NCI-H1436 (cell line): Measurements from ENCODE around the gene VPS51.
A peak's percentile ranks its signal among the peaks of the same experiment; 100 is the strongest.
"Not testable (repeated sequence)": the region's sequence is repeated elsewhere in the genome, so short reads cannot be mapped to it uniquely, and the experiment has no call there.

Experiments used
- DNase-seq: peaks from one replicate; lab custom pipeline; 2025; lab: John Stamatoyannopoulos, UW

The VPS51 gene

DNA sequence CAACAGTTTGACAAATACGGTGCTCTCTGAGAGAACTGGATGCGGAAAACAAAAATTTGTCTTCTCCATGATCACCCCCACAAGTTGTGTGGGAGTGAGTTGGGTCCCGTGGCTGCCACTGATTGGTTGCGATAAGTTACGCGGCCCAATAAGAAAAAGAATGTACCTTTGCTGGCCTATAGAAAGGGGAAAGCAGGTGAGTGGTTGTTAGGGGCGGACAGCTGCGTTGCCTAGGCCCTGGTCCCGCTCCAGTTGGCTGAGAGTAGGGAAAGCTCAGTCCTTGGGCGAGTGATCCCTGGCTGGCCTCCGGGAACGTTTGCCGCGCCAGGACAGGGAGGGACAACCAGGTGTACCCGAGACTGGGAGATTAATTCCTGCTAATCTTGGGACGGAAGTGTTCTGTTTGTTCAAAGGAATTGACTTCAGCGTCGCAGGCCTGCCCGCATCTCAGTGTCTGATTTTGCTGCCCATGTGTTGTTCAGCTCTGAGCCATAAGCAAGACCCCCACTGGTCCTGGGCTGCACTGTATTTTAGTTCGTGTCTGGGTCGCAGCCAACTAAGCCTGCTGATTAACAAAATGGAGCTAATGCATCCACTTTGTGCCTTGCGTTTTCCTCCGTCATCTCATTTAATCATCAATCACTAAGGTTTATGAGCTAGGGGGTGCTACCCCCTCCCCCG, 39.1 kb downstream of the VPS51 start:
- peak; percentile 91 for DNase-seq

DNA sequence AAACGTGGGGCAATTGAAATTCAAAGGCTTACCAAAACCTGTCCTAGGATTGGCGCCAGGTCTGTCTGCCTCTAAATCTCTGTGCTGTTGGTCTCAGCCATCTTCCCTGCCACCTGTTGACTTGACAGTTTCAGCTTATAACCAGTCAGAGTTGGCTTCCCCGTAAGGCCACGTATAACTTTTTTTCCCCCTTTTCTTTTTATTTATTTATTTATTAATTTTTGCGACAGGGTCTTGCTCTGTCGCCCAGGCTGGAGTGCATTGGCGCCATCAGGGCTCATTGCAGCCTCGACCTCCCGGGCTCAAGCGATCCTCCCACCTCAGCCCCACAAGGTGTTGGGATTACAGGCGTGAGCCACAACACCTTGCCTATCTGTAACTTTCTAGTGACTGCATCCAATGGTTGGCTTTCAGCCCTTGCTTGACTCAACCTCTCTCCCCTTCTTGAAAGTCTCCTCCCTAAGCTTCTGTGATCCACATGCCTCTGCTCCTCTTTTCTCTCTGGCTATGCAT, 39.7 kb downstream of the VPS51 start:
- DNase-seq, result no peak

DNA sequence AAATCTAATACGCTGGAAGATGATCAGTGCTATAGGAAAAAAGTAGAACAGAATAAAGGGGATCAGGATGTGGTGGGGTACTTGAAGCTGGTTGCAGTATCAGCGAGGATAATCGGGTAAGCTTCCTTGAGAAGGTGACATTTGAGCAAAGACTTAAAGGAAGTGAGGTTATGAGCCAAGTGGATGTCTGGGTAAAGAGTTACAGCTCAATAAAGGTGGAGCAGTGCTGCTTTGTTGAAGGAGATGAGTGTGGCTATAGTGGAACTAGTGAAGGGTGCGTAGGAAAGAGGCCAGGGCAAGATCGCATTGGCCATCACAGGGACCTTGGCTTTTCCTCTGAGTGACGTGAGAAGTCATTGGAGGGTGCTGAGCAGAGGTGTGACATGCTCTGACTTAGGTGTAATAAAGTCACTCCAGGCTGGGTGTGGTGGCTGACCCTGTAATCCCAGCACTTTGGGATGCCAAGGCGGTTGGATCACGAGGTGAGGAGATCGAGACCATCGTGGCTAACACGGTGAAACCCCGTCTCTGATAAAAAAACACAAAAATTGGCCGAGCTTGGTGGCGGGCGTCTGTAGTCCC, 40.6 kb downstream of the VPS51 start:
- DNase-seq, result no peak

DNA sequence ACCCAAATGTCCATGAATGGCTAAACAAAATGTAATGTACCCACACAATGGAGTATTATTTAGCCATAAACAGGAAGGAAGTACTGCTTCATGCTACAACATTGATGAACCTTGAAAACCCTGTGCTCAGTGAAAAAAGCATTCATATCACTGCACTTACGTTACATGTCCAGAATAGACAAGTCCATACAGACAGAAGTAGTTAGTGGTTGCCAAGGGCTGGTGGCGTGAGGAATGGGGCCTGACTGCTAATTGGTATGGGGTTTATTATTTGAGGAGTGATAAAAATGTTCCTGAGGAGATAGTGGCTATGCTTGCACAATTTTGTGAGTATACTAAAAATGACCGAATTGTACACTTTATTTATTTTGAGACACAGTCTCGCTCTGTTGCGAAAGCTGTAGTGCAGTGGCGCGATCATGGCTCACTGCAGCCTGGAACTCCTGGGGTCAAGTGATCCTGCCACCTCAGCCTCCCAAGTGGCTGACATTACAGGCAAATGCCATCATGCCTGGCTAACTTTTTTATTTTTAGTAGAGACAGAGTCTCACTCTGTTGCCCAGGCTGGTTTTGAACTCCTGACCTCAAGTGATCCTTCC, 46.0 kb downstream of the VPS51 start:
- DNase-seq, result no peak

GRCh38 chr11:65147352-65148075, 51.5 kb downstream of the VPS51 start:
- no peak for DNase-seq

DNA sequence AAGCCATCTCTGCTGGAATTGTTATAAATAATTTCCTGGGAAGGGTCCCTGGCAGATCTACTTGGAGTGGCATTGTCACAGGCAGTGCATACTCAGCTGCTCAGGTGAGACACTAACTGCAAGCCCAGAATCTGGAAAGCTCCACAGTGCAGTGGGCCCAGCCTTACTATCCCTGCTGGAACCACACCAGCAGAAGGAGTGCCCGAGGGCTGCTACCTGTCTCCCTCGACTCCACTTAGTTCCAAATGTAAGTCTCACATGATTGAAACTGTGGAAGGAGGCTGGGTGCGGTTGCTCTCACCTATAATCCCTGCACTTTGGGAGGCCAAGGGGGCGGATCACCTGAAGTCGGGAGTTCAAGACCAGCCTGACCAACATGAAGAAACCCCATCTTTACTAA, 52.6 kb downstream of the VPS51 start:
- no peak for DNase-seq

- not testable (repeated sequence) for DNase-seq
Measured at GRCh38 chr11:65150131-65150508, 54.1 kb downstream of the VPS51 start.

GRCh38 chr11:65150509-65151299, 54.7 kb downstream of the VPS51 start:
- DNase-seq, result no peak

GRCh38 chr11:65151331-65151899, 55.4 kb downstream of the VPS51 start:
- DNase-seq, result no peak

DNA sequence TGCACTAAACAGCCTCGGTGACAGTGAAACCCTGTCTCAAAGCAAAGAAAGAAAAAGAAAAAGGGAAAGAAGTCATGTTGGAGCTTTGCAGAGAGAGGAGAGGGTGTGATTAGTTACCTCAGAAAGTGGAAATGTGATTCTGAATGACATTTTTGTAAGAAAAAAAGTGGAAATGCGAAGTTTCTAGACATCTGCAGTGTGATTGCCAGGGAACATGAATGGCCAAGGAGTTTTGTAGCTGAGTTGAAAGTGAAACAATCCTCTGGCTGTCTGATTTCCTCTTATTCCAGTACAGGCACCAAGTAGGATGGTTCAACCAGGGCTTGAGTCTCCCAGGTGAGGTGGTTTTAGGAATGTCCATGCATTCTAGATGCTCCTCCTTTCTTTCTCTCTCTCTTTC, 56.1 kb downstream of the VPS51 start:
- no peak for DNase-seq

DNA sequence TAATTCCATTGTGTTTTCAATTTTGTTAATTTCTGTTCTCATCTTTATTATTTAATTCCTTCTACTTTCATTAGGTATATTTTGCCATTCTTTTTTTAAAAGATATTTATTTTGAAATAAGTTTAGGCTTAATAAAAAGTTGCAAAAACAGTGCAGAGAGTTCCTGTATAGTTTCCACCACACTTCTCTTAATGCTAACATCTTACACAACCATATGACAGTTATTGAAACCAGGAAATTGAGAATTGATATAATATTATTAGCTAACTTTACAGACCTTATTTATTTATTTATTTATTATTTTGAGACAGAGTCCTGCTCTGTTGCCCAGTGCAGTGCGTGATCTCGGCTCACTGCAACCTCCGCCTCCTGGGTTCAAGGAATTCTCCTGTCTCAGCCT, 60.2 kb downstream of the VPS51 start:
- DNase-seq, result no peak

DNA sequence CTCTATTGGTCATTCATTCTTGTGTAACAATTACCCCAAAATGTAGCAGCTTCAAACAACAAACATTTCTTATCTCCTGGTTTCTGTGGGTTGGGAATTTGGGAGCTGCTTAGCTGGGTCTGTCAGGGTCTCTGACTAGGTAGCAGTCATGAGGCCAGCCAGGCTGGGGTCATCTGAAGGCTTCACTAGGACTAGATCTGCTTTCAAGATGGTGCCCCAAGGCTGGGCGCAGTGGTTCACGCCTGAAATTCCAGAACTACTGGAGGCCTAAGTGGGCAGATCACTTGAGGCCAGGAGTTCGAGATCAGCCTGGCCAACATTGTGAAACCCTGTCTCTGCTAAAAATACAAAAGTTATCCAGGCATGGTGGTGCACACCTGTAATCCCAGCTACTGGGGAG, 60.9 kb downstream of the VPS51 start:
- DNase-seq, result no peak

GRCh38 chr11:65157336-65157735, 61.3 kb downstream of the VPS51 start:
- no peak for DNase-seq

DNA sequence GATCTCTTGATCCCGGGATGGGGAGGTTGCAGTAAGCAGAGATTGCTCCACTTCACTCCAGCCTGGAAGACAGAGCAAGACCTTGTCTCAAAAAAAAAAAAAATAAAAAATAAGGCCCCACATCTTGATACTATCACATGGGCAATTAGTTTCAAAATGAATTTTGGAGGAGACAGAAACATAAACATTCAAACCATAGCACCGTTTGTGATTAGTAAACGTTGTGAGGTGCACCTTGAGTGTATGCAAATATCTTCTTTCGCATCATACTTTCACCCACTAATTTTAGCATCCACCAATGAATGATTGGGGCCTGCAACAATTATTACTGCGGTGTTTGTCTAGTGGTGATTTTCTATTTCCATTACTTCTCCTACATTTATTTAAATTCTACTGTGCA, 63.0 kb downstream of the VPS51 start:
- DNase-seq, result no peak

DNA sequence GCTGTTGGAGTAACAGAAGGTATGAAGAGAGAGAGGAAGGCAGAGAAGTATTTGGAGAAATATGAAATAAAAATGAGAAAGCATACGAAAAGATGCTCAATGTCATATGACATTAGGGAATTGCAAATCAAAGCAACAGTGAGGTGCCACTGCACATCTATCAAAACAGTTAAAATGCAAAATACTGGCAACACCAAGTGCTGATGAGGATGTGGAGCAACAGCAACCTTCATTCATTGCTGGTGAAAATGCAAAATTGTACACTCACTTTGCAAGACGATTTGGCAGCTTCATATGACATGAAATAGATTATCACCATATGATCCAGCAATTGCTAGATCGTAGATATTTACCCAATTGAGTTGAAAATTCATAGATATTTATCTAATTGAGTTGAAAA, 64.6 kb downstream of the VPS51 start:
- no peak for DNase-seq
